ENCODE results near the gene FOXC1.

Gene FOXC1

DNA sequence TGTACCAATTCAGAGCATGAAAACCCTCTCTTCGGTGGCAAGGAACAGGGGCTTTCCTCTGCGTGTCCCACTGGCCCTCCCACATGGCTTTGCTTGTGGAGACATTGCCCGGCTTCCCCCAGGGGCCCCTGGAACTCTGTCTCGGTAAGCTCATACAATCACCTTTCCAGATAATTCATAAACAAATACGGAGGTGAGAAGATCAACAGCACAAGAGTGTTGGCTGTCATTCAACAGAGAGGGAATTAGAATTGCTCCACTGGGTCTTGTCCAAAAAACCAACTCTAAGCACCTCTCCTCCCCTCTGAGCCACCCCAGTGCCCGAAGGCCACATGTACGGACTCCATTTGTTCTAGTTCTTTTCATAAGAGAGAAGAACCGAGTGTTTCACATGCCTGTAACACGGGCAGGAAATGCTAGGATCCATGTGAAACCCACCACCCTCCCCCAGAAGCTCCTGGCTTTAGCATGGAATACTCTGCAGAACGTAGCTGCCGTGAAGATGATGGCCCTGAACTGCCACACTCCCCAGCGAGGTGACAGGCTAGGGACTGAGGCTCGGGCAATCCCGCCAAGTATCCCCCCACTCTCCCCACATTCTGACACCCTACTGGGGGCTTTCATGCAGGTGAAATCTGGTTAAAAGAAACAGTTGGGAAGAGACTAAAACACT is 24.6 kb upstream of the FOXC1 start:
- no peak for DNase-seq

DNA sequence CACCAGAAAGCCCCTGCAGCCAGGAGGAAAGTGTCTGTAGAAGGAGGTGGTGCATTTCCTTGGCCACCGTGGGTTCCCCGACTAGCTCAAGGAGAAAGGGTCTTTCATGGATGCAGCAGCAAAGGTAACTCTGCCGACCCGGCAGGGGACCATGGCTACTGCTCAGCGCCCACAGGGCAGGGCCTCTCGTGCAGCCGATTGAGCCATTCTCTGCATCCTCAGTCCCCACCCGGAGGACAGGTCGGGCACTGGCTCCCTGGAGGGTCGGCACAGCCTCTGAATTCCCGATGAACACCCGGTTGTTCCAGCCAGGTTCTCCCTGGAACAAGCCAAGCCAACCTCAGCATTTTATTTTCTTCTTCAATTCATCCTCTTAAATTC is 24.1 kb upstream of the FOXC1 start:
- DNase-seq: no peak

DNA sequence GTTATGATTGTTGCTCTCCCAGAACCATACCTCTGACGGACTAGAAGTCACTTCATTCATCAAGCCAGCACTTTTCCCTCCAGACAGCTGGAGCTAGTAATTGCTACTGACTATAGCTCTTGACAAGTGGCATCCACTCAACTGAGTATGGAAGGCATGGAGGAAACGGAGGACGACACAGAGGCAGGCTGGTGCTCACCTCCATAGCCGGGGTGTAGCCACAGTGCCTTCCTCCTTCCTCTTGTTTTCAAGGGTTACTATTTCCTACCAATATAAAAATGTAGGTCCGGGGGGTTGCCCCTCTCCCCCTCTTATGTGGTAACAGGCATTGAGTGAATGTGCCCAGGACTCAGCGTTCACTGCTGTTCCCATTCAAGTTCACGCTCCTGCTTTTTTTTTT is 23.5 kb upstream of the FOXC1 start:
- no peak for DNase-seq

DNA sequence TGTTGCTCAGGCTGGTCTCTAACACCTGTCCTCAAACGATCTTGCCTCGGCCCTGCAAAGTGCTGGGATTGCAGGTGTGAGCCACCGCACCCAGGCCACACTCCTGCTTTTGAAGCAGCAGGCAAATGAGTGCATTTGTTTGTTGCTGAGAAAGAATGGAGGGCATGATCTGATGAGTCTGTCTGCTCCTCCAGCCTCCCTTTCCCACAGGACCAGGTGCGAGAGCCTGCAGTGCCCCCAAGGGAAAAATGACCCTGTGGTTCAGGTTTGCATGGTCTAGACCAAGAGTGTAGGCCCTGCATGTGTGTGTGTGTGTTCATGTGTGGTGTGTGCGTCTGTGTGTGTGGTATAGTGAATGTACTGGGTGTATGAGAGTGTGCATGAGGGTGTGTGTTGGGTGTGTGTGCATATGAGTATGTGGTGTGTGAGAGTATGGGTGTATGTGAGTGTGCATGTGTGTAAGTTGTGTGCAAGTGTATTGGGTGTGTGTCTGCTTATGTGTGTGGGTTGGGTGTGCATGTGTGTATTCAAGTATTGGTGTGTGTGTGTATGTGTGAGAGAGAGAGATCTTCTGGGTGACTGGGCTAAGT is 22.8 kb upstream of the FOXC1 start:
- peak; percentile 15 for DNase-seq

DNA sequence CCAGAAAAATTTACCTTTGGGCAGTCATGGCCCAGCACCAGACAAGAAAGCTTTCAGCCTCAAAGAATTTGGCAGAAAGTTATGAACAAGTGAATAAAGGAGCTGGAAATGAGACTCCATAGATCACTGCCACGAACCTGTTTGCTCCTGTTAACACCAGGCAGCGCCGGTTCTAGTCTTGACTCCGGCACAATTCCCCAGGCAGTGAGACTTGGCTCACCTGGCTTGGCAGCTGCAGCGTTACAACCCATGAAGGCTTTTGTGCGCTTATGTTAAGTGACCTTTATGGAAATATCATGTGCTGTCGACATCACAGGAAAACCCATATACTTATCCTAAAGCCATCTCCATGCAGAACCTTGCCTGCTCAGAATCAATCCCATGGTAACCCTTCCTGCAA is 22.2 kb upstream of the FOXC1 start:
- DNase-seq: peak; percentile 66

DNA sequence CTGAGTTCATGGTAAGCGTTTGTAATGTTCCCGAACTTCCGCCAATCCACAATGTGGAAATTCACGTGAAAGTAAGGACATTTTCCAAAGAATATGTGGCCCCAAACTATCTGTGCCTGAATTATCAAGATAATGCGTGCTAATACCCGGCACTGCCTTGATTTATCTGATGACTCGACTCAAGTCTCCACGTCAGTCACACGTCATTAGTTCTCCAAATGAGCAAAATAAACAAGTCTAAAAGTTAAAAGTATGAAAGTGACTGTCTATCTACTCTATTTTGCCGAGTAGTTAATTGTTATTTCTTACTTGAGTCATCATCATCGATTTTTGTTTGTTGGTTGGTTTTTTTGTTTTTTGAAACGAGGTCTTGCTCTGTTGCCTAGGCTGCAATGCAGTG is 21.7 kb upstream of the FOXC1 start:
- DNase-seq: no peak

DNA sequence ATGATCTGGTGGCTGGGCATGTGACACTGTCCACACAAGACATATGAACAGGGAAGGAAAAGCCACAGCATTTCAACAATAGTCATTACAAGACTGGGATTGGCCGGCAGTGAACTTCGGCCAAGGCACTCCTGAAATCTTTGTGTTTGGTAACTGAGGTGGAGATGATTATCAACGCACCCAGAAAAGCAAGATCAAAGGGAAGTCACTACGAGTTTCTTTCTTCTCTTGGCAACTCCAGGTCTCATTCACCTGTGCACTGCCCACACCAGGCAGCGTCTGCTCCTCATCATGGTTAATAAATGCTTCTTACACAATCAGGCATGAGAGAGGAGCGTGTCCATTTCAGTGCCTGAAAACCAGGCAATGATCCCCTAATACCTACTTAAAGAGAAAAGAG is 20.5 kb upstream of the FOXC1 start:
- DNase-seq: no peak

DNA sequence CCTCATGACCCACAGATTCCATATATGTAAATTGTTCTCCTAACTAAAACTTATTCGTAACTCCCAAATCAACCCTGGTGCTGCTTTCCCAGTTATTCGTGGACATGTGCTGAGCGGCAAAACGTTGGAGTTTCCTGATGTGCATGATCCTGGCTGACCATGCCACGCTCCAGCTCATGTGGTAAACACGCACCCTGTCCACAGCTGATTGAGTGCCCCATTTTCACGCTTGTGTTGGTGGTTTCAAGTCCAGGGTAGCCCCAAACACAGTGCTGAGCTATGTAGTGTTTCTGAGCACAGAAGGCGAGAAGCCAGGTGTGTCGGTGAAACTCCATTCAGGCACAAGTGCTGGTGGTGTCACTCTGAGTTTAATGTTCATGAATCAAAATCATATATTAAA is 19.1 kb upstream of the FOXC1 start:
- DNase-seq: no peak

DNA sequence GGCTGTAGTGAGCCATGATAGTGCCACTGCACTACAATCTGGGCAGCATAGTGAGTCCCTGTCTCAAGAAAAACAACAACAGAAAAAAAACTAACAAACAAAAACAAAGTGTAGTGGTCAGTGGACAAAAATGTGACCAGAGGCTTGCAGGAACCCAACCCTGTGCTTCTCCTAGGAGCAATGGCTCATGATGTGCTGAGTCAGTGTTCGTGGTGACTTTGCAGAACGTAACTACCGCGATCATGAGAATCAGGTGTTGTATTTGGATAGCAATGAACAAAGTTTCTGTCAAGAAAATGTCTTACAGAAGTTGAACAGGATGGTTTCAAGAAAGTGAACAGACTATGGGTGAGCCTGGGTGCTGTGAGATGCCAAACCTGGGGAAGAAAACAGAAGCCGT is 18.5 kb upstream of the FOXC1 start:
- no peak for DNase-seq

DNA sequence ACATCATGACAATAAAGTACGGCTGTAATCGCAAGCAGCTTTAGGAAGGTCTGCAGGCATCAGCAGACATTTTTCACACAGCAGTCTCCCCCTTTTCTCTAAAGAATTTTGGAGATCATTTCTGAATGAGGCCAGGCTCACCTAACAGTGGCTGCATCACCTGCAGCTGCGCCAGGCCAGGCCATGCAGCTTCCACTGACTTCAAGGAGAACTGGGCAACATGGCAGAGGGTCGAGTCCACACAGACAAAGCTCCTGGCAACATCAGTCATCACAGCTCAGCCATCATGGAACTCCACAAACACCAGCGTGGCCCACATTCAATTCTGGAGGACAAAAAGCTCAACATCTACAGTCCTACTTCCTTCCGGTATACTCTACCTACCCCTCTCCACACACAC is 17.8 kb upstream of the FOXC1 start:
- no peak for DNase-seq

DNA sequence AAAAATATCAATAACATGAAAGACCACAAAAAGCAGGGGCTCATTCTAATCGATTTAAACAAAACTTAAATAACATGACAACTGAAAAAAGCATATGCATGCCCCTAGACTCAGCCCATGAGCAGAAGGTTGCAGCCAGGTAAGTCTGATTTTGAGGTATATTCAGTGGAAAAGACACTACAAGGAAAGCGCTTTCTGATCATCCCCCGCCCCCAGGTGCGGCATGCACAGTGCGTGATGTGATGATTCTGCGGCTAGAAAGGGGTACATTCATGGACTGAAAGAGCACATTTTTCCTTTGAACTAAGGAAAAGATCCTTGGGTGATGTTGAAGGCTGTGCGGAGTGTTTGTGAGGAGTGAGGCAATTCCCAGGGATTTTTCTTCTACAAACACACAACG is 16.9 kb upstream of the FOXC1 start:
- no peak for DNase-seq

DNA sequence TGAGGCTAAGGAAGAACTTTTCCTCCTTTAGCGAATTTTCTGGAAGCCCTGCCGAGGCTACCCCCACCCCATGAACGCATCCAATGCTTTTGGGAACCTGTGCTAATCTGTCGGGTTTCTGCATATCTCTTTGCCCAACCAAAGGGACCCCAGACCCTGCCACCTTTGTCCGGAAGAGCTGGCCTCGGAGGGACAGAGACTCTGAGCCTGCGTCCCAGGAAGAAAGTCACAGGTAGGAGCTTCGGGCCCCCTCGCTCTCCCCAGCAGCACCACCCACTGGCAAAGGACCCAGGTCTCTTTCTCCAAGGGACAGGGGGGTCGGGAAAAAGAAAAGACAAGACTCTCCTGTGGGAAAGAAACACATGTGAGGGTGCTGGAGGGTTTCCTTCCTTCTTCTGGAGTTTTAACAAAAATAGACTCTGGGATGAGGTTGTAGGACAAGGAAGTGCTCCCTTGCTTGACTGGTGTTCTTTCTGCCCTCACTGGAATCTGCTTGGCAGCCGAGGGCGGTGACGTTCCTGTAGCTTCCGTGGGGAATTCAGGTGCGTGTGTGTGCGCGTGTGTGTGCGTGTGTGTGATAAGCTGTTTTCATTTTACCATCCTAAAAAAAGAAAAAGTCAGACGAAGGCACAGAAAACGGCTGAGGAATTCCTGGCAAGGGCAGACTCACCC is 16.3 kb upstream of the FOXC1 start:
- DNase-seq: peak; percentile 19

DNA sequence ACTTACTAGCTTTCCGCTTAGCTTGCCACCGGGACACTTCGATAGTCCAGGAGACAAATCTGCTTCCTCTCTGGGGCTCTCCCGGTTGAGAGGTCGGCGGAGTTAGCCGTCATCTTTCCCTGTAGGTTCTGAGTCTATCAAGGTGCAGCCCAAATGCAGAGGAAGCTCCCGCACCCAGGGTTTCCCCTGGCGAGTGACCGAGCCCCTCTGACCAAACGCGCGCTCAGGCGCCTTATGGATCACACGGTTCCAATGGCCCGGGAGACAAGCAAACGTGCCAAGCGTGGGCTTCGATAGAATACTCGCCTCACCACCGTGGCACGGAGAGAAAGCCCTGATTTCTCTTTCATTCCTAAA is 15.8 kb upstream of the FOXC1 start:
- DNase-seq: peak; percentile 17

DNA sequence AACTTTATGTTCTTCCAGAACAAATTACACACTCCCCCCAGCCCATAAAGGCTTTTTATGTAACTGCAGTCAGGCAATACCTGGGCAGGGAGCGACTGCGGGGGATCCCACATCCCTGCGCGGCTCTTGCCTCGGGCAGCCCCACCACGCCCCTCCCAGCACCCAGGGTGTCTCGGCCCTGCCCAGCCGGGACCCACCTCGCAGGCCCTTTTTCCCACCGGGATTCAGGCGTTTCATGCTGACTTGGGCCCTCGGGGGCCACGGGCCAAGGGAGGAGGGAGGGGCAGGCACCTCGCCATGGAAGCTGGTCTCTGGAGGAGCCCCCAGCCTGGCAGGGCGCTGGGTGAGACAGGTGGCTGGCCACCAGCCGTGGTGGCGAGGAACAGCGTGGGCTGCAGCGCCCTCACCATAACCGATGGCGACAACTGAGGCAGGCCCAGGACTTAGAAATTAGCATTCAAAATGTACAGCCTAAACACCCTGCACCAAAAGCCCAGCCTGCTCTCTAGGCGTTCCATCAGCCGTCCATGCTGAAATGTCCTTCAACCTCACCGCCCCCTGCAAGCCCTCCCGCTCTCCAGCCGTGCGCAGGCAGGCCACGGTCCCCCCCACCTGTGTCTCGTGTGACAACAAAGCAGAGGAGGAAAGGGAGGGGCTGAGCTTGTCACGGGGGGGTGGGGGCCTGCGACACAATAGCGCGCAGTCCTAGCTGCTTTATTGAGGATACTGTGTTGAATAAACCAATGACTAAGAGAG is 15.1 kb upstream of the FOXC1 start:
- peak; percentile 25 for DNase-seq

DNA sequence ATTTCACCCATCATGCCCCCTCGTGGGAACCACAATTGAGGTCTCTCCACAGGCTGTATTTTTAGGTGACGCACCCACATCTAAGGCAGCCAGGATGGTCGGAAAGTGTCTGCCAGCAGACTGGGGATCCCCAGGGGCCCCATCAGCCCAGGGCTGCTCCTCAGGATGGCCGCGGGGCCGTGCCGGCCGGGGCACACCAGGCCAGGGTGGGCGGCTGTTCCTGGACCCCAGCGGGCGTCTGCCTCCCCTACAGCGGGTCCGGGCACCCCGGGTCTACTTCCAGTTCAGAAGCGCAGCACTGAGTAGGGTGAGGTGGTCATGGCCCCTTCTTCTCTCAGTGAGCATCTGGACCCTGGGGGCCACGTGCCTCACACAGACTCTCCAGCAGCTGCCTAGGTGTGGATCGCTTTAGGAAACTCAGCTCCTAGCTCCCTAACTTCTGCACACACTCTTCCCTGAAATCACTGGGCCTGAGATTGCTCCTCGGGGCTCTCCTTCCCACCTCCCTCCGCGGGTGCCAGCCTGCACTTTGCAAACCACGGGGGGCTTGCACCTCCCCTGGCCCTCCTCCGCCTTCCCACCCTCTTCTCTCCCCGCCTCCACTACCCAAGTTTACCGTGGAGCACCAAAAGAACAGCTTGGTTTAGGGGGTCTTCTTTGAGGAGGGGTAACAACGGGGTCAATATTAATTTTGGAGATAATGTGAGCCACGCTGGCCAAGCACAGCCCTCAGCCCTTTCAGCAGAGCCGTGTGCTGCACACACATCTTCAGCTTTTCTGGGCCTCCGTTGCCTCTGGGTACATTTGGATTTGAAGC is 14.2 kb upstream of the FOXC1 start:
- DNase-seq: no peak

DNA sequence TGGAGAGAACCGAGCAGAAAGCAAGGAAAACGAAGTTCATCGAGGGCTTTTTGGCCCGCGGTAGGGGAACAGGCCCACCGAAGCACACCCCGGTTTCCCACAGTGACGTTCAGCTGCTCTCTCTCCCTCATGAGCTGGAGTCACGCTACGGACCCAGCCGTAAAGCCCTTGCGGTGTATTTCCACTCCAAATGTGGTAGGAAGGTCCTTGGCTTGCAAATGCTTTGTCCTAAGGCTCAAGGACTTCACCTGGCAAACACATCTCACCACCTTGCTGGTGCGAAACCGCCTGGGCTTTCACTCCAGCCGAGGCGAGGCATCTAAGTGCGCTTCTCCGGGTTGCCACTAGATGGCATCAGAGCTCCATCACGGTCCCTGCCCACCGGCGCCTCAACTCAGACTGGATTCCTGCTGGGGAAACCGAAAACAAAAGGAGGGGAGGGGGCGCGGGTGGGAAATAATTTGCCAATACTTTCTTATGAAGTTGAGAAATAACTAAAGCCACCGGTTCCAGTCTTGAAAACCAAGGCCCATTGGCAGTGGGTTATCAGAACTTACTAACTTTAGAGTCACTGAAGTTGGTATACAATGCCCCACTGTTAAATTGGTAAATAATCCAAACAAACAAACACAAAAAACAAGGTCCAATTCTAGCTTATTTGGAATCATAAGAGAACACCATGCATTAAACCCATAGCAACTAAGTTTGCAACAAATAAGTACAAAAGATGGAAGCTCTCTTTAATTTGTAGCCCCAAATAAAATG is 13.4 kb upstream of the FOXC1 start:
- peak; percentile 80 for DNase-seq

DNA sequence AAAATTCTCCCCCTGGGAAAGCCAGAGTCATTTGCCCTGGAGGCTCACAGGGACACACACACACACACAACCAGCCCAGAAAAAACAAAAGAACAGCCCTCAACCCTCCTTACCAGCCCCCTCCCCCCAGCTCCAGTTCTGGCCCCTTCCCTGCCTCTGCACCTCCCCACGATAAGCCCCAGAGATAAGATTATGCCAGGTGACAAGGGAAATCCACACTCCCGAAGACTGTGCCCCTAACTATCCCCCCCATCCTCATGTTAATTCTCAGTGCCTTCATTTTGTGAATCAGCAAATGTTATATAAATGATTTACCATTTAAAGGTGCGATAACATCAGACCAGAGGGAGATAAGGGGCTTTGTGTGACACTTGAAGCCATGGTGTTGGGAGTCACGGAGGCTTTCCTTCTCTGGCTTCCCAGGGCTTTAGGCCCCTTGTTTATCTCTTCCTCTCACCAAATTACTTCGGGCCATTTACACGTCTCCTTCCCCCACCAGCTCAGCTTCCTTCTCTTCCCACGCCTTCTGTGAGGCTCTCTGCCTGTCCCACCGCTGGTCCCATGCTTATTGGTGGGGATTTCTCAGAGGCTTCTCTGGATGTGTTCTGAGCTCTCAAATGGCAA is 12.5 kb upstream of the FOXC1 start:
- DNase-seq: no peak

DNA sequence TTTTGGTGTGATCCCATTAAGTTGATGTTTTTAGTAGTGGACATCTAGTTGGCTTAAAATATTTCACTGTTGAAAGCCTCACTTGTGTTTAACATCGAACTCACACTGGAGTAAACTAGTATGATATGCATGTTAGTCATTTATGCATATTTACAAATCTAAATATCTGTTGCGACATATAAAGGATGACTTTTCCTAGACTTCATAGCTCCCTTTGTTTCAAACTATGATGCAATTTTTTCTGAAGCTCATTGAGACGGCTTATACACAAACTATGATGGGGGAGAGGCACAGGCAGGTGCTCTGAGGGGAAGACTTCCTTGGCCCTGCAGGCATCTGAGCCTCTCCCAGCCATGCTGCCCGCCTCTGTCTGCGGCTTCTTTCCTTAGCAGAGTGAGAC is 11.8 kb upstream of the FOXC1 start:
- DNase-seq: no peak

DNA sequence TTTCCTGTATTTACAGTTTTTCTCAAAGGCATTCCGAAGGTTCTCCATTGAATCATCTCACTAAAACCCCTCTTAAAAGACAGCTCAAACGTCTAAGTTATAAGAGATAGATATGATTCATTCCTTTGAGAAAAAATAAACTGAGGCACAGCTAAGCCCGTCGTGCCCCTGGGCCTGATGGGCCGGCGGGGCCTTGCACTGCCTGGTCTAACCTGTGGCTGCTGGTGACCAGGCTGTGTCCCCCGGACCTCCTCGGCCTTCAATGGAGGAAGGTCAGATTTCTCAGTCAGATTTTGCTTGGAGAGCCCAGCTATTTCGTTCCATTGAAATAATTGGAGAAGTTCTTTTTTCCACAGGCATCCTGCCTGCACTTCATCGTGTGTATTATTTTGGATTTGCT is 11.3 kb upstream of the FOXC1 start:
- DNase-seq: no peak

DNA sequence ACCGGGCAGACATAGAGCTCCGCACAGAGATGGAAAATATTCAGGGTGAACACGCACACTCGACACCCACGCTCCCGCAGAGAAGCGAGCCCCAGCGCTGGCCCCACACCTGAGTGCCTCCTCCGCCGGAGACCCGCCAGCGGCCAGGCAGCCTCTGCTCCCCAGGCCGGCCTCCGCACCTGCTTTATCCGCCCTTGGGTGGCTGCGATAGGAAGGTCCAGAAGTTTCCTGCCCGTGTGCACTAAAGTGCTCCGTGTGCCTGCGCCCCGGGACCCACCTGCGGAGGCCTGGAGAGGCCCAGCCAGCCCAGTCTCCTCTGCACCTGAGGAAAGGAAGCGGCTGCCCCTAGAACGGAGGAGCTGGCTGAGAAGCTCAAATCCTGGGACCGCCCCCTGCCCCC is 10.8 kb upstream of the FOXC1 start:
- DNase-seq: no peak

DNA sequence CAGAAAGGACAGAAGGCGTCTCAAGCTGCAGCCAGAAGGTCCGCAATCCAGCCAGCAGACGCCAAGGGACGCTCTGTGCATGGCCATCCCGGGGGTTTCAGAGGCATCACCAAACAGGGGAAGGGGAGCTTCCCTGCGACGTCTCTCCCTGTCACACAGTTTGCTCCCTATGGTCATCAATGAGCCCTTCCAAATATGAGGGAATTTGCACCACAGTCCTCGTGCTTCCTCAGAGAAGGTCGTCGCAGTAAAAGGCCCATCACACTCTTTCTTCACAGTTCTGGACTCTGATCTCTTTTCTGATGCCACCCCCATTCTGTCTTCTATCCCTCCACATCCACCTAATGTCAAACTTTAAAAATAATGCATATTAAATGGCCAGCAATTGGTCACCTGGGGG is 10.2 kb upstream of the FOXC1 start:
- DNase-seq: no peak
